ENCODE data around the gene FMNL2.
"Not testable (repeated sequence)": the region's sequence is repeated elsewhere in the genome, so short reads cannot be mapped to it uniquely, and the experiment has no call there.

The FMNL2 gene

DNA sequence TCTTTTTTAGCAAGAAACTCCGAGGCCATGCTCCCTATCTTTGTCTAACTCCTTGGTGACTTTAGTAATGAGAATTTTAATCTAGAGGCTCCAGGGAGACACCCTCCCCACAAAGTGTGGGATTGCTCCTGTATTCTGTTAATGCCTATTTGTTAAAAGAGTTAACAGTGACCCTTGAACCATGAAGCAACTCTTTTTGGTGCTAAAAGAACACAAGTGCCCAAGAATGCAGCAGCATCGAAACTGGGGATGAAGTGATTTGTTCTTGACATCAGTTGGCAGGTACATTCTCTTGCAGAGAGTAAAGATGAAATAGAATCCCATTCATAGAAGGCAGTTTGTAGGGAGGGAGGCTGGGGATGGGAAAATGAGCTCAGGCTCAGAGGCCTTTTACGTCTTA lies 50.0 kb downstream of the FMNL2 start:
- POLR2A ChIA-PET = no interaction called here
- CTCF ChIA-PET = no interaction called here

DNA sequence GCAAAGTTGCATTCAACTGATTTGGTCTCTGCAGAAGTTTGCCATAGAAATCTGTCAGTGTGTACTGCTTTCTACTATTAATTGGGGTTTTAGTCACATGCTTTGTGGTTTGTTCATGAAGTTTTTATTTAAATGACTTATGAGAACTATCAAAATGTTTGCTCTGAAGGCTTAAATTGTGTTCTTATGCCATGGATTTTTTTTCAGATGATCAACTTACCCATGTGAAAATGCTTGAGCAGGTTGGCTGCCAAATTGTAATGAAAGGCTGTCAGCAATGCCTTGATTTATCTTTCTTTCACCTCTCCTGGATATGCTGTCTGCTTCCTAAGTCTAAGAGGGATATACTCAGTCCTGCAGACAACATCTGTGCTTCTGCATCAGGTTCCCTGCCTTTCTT lies 50.7 kb downstream of the FMNL2 start:
- TF ChIP-seq BHLHE40 (IDR thresholded peaks at IDR 0.05; ENCODE audit: borderline replicate concordance) = no peak
- TF ChIP-seq, protein P1, sequence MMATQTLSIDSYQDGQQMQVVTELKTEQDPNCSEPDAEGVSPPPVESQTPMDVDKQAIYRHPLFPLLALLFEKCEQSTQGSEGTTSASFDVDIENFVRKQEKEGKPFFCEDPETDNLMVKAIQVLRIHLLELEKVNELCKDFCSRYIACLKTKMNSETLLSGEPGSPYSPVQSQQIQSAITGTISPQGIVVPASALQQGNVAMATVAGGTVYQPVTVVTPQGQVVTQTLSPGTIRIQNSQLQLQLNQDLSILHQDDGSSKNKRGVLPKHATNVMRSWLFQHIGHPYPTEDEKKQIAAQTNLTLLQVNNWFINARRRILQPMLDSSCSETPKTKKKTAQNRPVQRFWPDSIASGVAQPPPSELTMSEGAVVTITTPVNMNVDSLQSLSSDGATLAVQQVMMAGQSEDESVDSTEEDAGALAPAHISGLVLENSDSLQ (IDR thresholded peaks at IDR 0.05) = peak; percentile 47
- CTCF ChIA-PET = no interaction called here
- POLR2A ChIA-PET = no interaction called here
- no peak for DNase-seq (ENCODE audit: extremely low spot score)

More for the DNA sequence above, 50.0 kb downstream of the FMNL2 start:
- DNase-seq (ENCODE audit: extremely low spot score) = no peak
- TF ChIP-seq ARNT (IDR thresholded peaks at IDR 0.05) (no peak), ZNF384 (IDR thresholded peaks at IDR 0.05) (no peak), SUZ12 (IDR thresholded peaks at IDR 0.05) (no peak)
- TF ChIP-seq, protein P1 (IDR thresholded peaks at IDR 0.05) = no peak

DNA sequence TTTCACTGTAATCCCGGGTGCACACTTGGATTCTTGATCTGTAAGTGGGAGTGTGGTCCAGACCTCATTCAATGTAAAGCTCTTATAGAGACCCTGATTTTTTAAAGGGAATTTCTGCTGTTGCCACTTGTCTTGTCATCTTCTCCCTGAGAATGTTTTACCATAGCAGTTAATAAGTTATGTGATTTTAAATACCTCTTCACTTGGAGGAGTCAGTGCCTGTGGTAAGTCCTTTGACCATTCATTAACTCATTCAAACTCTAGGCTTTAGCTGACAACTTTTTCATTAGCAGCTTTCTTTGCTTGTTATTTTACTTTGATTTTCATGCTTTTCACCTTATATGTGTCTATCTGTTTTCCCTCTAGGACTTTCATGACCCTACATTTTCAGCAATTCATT lies 51.3 kb downstream of the FMNL2 start:
- CTCF ChIA-PET = no interaction called here
- no peak for DNase-seq (ENCODE audit: extremely low spot score)
- POLR2A ChIA-PET = no interaction called here
- TF ChIP-seq LEF1 (IDR thresholded peaks at IDR 0.05; ENCODE audit: borderline replicate concordance) = no peak
- TF ChIP-seq, protein P1 (IDR thresholded peaks at IDR 0.05) = no peak
- TF ChIP-seq FOXM1 (IDR thresholded peaks at IDR 0.05; ENCODE audit: borderline replicate concordance) = no peak
- TF ChIP-seq SP1 (IDR thresholded peaks at IDR 0.05) = no peak
- TF ChIP-seq SUZ12 (IDR thresholded peaks at IDR 0.05) = no peak
- TF ChIP-seq FOXK2 (IDR thresholded peaks at IDR 0.05) = no peak
- TF ChIP-seq ARNT (IDR thresholded peaks at IDR 0.05) = no peak
- no peak for TF ChIP-seq NFRKB (IDR thresholded peaks at IDR 0.05)
- TF ChIP-seq HDGF (IDR thresholded peaks at IDR 0.05; ENCODE audit: borderline replicate concordance) = no peak
- no peak for TF ChIP-seq ELF4 (IDR thresholded peaks at IDR 0.05)
- TF ChIP-seq CTBP1 (IDR thresholded peaks at IDR 0.05; ENCODE audit: borderline replicate concordance) = no peak
- TF ChIP-seq L3MBTL2 (conservative IDR thresholded peaks at IDR 0.05) = no peak
- TF ChIP-seq TARDBP (IDR thresholded peaks at IDR 0.05) = no peak
- no peak for TF ChIP-seq BHLHE40 (IDR thresholded peaks at IDR 0.05; ENCODE audit: borderline replicate concordance)
- TF ChIP-seq ZNF384 (IDR thresholded peaks at IDR 0.05) = no peak
- TF ChIP-seq FOXA1 (IDR thresholded peaks at IDR 0.05) = no peak

DNA sequence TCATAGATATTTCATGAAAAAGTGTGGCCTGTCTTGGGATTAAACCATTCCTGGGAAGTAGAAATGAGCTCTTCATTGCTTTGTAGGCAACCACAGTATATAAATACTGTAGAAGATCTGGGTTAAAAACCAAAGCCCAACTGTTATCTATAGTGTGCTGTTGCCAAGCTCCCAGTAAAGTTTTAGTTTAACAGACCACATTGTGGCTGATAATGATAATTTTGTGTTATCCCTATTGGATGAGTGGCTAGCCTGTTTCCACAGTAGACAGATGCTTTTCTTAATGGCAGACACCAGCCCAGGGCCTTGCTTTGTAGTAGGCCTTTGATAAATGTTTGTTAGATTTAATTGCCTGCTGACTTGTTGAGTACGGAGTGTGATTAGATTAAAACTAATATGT lies 52.1 kb downstream of the FMNL2 start:
- no peak for TF ChIP-seq TARDBP (IDR thresholded peaks at IDR 0.05)
- TF ChIP-seq, protein P1 (IDR thresholded peaks at IDR 0.05) = no peak
- TF ChIP-seq ZNF384 (IDR thresholded peaks at IDR 0.05) = no peak
- no peak for TF ChIP-seq FOXA1 (IDR thresholded peaks at IDR 0.05)
- CTCF ChIA-PET = no interaction called here
- DNase-seq (ENCODE audit: extremely low spot score) = no peak
- POLR2A ChIA-PET = no interaction called here

DNA sequence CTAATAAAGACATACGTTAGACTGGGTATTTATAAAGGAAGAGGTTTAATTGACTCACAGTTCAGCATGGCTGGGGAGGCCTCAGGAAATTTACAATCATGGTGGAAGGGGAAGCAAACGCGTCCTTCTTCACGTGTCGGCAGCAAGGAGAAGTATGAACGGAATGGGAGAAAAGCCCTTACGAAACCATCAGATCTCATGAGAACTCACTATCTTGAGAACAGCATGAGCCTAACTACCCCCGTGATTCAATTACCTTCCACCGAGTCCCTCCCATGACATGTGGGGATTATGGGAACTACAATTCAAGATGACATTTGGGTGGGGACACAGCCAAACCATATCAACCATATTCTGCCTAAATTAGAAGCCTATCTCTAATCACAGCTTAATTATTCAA lies 53.3 kb downstream of the FMNL2 start:
- DNase-seq (ENCODE audit: extremely low spot score); POLR2A ChIA-PET; CTCF ChIA-PET: not testable (repeated sequence)

DNA sequence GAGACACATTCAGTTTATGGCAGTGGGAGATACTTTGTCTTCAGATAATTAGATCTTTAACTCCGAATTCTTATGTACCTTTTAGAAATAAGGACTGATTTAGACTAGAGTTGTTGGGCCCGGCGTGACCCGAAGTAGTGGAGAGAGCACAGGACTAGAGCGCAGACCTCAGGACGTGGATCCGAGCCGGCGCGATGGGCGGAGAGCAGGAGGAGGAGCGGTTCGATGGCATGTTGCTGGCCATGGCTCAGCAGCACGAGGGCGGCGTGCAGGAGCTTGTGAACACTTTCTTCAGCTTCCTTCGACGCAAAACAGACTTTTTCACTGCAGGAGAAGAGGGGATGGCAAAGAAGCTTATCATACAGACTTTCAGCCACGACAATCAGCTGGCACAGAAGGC lies 54.5 kb downstream of the FMNL2 start:
- TF ChIP-seq LEF1 (IDR thresholded peaks at IDR 0.05; ENCODE audit: borderline replicate concordance) (no peak), TARDBP (IDR thresholded peaks at IDR 0.05) (no peak), SP1 (IDR thresholded peaks at IDR 0.05) (no peak), L3MBTL2 (conservative IDR thresholded peaks at IDR 0.05) (no peak), ZNF384 (IDR thresholded peaks at IDR 0.05) (no peak), NFRKB (IDR thresholded peaks at IDR 0.05) (no peak), HDGF (IDR thresholded peaks at IDR 0.05; ENCODE audit: borderline replicate concordance) (no peak), ARNT (IDR thresholded peaks at IDR 0.05) (no peak), FOXK2 (IDR thresholded peaks at IDR 0.05) (no peak), BHLHE40 (IDR thresholded peaks at IDR 0.05; ENCODE audit: borderline replicate concordance) (no peak), CTBP1 (IDR thresholded peaks at IDR 0.05; ENCODE audit: borderline replicate concordance) (no peak), FOXM1 (IDR thresholded peaks at IDR 0.05; ENCODE audit: borderline replicate concordance) (no peak)
- TF ChIP-seq, protein P1 (IDR thresholded peaks at IDR 0.05) = no peak

DNA sequence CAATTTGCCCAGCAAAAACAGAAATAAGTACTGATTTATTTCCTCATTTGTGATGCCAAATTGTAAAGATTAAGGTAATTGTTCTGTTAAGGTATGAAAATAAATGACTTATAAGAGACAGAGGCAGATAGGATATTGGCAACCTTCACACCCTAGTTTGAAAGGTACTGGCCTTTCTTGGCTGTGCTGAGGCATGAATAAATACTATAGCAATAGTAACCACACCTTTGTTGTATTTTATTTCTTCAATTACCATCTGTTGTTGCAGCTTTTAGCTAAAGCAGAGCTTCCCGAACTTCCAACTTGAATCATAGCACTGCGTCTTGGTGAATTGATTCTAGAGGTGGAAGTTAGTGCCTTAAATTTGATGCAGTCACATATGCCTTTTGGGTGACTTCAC lies 55.9 kb downstream of the FMNL2 start:
- no peak for DNase-seq (ENCODE audit: extremely low spot score)
- ChIA-PET CTCF (no interaction called here), POLR2A (interaction anchor here (0.8 kb wide), 1 partner anchor 12 kb away, joined by 4 read pairs; no protein-coding TSS in a partner anchor)
- TF ChIP-seq HDGF (IDR thresholded peaks at IDR 0.05; ENCODE audit: borderline replicate concordance) = no peak
- no peak for TF ChIP-seq NFRKB (IDR thresholded peaks at IDR 0.05)
- TF ChIP-seq FOXK2 (IDR thresholded peaks at IDR 0.05) = no peak
- no peak for TF ChIP-seq SUZ12 (IDR thresholded peaks at IDR 0.05)
- TF ChIP-seq FOXA1 (IDR thresholded peaks at IDR 0.05) = no peak
- TF ChIP-seq FOXM1 (IDR thresholded peaks at IDR 0.05; ENCODE audit: borderline replicate concordance) = no peak
- TF ChIP-seq CTBP1 (IDR thresholded peaks at IDR 0.05; ENCODE audit: borderline replicate concordance) = no peak
- TF ChIP-seq LEF1 (IDR thresholded peaks at IDR 0.05; ENCODE audit: borderline replicate concordance) = no peak
- no peak for TF ChIP-seq ARNT (IDR thresholded peaks at IDR 0.05)
- TF ChIP-seq ELF4 (IDR thresholded peaks at IDR 0.05) = no peak
- no peak for TF ChIP-seq BHLHE40 (IDR thresholded peaks at IDR 0.05; ENCODE audit: borderline replicate concordance)
- TF ChIP-seq ZNF384 (IDR thresholded peaks at IDR 0.05) = no peak
- no peak for TF ChIP-seq SP1 (IDR thresholded peaks at IDR 0.05)
- no peak for TF ChIP-seq L3MBTL2 (conservative IDR thresholded peaks at IDR 0.05)
- TF ChIP-seq, protein P1 (IDR thresholded peaks at IDR 0.05) = no peak
- no peak for TF ChIP-seq TARDBP (IDR thresholded peaks at IDR 0.05)

More for the DNA sequence above, 54.5 kb downstream of the FMNL2 start:
- CTCF ChIA-PET = no interaction called here
- POLR2A ChIA-PET = no interaction called here
- DNase-seq (ENCODE audit: extremely low spot score) = no peak

Data from HEK293T (cell line).